Fibroblast of mammary gland (primary cell): ENCODE measurements around the gene NAGK.
"Not testable (repeated sequence)": the region's sequence is repeated elsewhere in the genome, so short reads cannot be mapped to it uniquely, and the experiment has no call there.

ENCODE experiments used
- DNase-seq: peaks from one replicate; pipeline ENCODE4 v3.0.0-alpha.2; 2010; ENCODE audit warnings: low read depth
- H3K4me3 ChIP-seq: 2 replicates; pipeline ENCODE4 v1.5.1; 2011; ENCODE audit warnings: low read depth, mild to moderate bottlenecking, low read length, moderate library complexity; ENCODE audit not compliant: control insufficient read depth
- TF ChIP-seq, protein P1 (sequence below): conservative IDR thresholded peaks from 2 replicates; pipeline ENCODE4 v1.5.1; 2011; ENCODE audit warnings: low read depth, low read length, inconsistent platforms; ENCODE audit not compliant: control insufficient read depth, insufficient read depth

The NAGK gene

DNA sequence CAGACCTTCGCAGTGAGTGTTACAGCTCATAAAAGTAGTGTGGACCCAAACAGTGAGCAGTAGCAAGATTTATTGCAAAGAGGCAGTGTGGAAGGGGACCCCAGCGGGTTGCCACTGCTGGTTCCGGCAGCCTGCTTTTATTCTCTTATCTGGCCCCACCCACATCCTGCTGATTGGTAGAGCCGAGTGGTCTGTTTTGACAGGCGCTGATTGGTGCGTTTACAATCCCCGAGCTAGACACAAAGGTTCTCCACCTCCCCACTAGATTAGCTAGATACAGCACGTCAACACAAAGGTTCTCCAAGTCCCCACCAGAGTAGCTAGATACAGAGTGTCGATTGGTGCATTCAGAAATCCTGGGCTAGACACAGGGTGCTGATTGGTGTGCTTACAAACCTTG lies 23.4 kb downstream of the NAGK start:
- H3K4me3 ChIP-seq, DNase-seq: not testable (repeated sequence)

DNA sequence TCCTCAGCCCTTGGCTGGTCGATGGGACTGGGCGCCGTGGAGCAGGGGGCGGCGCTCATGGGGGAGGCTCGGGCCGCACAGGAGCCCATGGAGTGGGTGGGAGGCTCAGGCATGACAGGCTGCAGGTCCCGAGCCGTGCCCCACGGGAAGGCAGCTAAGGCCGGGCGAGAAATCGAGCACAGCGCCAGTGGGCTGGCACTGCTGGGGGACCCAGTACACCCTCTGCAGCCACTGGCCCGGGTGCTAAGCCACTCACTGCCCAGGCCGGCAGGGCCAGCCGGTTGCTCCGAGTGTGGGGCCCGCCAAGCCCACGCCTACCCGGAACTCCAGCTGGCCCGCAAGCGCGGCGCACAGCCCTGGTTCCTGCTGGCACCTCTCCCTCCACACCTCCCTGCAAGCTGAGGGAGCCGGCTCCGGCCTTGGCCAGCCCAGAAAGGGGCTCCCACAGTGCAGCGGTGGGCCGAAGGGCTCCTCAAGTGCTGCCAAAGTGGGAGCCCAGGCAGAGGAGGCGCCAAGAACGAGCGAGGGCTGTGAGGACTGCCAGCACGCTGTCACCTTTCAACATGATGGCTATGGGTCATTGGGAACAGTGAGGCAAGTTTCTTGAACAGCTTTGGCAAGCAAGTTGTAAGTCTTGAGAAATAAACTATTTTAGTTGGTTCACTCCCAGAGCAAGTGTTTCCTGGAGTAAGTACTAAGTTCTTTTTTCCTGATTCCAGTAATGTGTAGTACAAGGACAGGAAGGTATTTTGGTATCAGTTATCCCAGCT lies 24.2 kb downstream of the NAGK start:
- H3K4me3 ChIP-seq, DNase-seq: not testable (repeated sequence)

DNA sequence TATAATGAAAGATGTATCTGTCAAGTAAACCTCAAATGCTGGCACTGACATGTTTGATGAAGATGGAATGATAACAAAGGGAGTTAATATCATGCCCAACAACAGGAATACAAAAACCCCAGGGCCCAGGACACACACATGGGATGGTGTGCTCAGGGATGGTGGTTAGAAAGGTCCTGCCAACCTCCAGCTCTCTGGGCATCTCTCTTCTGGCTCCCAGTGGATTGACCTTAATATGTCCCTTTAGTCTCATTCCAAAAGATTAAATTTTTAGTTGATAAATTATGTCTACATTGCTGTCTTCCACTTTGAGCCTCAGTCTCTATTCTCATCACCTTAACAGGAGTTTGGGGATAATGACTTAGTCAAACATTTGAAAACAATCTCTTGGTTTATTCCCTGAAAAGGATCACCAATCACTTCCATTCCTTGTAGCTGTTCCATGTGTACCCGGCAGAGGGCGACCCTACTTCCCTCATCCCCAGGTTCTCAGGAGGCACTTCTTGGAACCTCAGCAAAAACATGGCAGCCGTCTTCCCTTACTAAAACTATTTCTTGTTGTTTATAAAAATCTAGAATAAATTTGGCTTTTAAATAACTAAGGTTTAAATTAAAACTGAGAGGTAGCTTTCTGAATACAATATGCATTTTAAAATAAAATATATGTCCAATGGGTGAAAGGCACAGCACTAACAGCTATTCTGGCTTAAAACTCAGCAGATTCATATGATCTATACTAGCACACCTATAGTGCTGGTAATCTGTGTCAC lies 31.9 kb downstream of the NAGK start:
- no peak overlapping the region for H3K4me3 ChIP-seq
- DNase-seq: peak; percentile 72
- TF ChIP-seq, protein P1, sequence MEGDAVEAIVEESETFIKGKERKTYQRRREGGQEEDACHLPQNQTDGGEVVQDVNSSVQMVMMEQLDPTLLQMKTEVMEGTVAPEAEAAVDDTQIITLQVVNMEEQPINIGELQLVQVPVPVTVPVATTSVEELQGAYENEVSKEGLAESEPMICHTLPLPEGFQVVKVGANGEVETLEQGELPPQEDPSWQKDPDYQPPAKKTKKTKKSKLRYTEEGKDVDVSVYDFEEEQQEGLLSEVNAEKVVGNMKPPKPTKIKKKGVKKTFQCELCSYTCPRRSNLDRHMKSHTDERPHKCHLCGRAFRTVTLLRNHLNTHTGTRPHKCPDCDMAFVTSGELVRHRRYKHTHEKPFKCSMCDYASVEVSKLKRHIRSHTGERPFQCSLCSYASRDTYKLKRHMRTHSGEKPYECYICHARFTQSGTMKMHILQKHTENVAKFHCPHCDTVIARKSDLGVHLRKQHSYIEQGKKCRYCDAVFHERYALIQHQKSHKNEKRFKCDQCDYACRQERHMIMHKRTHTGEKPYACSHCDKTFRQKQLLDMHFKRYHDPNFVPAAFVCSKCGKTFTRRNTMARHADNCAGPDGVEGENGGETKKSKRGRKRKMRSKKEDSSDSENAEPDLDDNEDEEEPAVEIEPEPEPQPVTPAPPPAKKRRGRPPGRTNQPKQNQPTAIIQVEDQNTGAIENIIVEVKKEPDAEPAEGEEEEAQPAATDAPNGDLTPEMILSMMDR: peak; percentile 90

DNA sequence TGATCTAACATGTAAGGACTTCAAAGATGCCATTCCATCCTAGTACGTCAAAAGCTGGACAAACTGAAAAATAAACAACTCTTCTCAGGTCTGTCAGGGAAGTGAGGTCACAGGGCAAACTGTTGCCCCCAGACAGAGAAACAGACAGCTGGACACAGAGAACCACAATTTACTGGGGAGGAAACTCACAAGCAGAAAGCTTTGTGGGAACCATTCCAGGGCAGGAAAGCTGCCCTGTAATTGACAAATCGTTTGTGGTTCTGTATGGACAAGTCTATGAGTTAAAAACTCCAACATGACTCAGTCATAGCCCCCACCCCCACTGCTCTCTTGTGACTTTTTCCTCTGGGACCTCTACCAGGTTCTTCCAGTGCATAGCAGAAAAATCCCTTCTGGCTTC lies 33.2 kb downstream of the NAGK start:
- TF ChIP-seq, protein P1: no peak
- no peak overlapping the region for H3K4me3 ChIP-seq
- DNase-seq: peak; percentile 92

DNA sequence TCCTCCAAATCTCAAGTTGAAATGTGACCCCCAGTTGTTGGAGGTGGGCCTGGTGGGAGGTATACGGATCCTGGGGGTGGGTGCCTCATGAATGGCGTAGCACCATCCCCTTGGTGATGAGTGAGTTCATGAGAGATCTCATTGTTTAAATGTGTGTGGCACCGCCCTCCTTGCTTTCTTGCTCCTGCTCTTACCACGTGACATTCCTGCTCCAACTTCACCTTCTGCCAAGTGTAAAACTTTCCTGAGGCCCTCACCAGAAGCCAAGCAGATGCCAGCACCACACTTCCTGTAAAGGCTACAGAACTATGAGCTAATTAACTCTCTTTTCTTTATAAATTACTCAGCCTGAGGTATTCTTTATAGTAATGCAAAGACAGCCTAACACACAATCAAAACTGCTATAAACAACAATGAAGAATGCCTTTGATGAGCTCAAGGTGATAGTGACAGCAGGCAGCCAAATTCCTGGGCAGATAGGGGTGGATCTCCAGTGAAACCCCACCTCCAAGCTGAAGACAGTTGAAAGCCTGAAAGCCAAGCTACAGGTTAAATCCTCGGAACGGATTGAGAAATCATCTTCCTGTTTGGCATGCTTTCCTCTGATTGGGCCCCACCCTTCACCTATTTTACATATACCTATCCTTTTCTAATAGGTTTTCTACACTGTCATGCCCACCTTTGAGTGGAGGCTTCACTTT lies 34.7 kb downstream of the NAGK start:
- no peak for DNase-seq
- H3K4me3 ChIP-seq: no peak overlapping the region
- TF ChIP-seq, protein P1: no peak

DNA sequence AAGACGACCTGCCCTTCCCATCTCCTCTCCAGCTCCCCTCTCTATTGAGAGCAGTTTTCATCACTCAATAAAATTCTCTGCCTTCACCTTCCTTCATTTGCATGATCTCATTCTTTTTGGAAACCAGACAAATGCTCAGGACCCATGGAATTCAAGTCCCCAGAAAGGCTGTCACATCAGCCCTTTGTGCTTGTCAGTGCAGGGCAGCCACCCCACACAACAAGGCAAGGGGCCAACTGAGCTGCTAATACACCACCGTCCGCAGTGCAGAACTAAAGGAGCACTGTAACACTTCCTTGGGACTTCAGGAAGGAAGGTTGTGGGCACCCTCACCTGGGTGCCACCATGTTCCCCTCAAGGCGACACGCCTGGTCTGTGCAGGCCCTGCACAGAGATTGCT lies 35.4 kb downstream of the NAGK start:
- H3K4me3 ChIP-seq: no peak overlapping the region
- DNase-seq: no peak
- TF ChIP-seq, protein P1: no peak

DNA sequence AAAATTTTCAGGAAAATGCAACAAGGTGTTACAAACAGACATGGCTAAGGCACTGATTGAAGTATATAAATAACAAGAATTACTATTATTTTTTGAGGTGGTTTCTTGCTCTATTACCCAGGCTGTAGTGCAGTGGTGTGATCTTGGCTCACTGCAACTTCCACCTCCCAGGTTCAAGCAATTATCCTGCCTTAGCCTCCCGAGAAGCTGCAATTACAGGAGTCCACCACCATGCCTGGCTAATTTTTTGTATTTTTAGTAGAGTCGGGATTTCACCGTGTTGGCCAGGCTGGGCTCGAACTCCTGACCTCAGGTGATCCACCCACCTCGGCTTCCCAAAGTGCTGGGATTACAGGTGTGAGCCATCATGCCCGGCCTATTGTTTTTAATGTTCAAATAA lies 38.0 kb downstream of the NAGK start:
- not testable (repeated sequence) for H3K4me3 ChIP-seq, DNase-seq

DNA sequence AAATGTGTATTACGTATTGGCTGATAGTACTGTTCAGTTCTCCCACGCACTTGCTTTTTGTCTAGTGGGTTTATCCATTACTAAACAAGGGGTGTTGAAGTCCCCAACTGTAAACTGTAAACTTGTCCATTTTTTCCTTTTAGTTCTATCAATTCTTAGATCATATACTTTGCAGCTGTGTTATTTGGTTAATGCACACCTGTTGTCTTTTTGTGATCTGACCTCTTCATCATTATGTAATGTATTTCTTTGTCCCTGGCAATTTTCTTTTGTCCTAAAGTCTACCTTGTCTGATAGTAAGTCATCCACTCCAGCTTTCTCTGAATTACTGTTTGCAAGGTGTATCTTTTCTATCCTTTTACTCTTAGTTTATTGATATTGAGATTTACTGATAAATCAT lies 39.6 kb downstream of the NAGK start:
- H3K4me3 ChIP-seq: no peak overlapping the region
- no peak for DNase-seq
- TF ChIP-seq, protein P1: no peak
